Lower leg skin (tissue), 4 donors: ENCODE measurements around the gene TAGLN2. TPM values are rescaled to one million over a fixed set of nuclear protein-coding genes. Genes with fewer than 3 reads are reported as not detected.
"Not testable (repeated sequence)": the region's sequence is repeated elsewhere in the genome, so short reads cannot be mapped to it uniquely, and the experiment has no call there.

ENCODE experiments used
- DNase-seq, 2 donors: peaks; one replicate each; pipeline ENCODE4 v3.0.0-alpha.2; 2019; ENCODE audit warnings: low spot score in 2 of 2
- H3K4me3 ChIP-seq: fragments of 200-600 bp; sonication (generic); 2 replicates; pipeline ENCODE4 v1.5.1; 2017; ENCODE audit warnings: mild to moderate bottlenecking, low read depth; ENCODE audit not compliant: poor library complexity, severe bottlenecking
- POLR2A ChIP-seq, 2 donors: fragments of 450-650 bp; IDR thresholded peaks; one replicate each; pipeline ENCODE4 v1.6.1; 2016 to 2017; ENCODE audit warnings: antibody characterized with exemption in 2 of 2, mild to moderate bottlenecking in 1 of 2, moderate library complexity in 1 of 2
- WGBS, 2 donors: methylation state at CpG; one replicate each; pipeline ENCODE4 v1.1.5; 2018; 5-methylcytosine and 5-hydroxymethylcytosine counted together
- intact Hi-C: fragments of 100-400 bp; cut with DNase I; formaldehyde crosslinking; loops from one replicate; pipeline ENCODE4 v1.15.0; 2023; ENCODE audit warnings: low total_unique reads
- total RNA-seq, 4 donors: library from RNA; depleted of rRNA; stranded (reverse); fragments of >200 nt; gene quantifications; one replicate each; pipeline ENCODE4 v1.1.0, GENCODE V29; 2016
- TF ChIP-seq, protein P1 (sequence below), 3 donors: fragments of 450-650 bp; IDR thresholded peaks; one replicate each; pipeline ENCODE4 v1.5.1; 2016; ENCODE audit warnings: antibody characterized with exemption in 3 of 3, mild to moderate bottlenecking in 3 of 3, moderate library complexity in 2 of 3

TAGLN2 gene
- total RNA-seq, 4 donors from 2014 or later = 244 to 413 (median 306) TPM

DNA sequence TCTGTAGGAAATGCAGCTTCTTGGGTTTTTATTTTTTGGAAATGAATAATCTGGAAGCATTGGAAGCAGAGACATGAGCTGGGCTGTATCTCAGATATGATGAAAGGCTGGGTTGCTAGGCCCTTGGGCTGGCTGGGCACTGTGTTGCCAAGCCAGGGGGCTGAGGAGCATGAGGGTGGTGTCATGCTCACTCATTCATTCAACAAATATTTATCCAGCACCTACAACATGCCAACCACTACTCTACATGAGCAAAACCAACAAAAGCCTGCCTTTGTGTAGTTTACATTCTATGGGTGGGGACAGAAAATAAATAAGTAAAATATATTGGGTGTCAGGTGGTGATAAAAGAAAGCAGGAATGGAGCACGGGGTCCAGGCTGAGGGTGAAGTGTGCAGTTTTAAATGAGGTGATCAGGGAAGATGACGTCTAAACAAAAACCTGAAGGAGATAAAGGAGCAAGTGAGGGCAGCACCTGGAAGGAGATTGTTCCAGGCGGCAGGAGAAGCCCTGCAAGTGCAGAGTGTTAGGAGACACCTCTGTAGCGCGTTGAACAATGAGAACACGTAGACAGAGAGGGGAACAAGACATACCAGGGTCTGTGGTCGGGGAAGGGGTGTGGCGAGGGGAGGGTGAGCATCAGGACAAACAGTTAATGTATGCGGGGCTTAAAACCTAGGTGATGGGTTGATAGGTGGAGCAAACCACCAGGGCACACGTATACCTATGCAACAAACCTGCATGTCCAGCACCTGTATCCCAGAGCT, 10.9 kb downstream of the TAGLN2 start:
- DNase-seq = no peak
- intact Hi-C loops = no loop called here

DNA sequence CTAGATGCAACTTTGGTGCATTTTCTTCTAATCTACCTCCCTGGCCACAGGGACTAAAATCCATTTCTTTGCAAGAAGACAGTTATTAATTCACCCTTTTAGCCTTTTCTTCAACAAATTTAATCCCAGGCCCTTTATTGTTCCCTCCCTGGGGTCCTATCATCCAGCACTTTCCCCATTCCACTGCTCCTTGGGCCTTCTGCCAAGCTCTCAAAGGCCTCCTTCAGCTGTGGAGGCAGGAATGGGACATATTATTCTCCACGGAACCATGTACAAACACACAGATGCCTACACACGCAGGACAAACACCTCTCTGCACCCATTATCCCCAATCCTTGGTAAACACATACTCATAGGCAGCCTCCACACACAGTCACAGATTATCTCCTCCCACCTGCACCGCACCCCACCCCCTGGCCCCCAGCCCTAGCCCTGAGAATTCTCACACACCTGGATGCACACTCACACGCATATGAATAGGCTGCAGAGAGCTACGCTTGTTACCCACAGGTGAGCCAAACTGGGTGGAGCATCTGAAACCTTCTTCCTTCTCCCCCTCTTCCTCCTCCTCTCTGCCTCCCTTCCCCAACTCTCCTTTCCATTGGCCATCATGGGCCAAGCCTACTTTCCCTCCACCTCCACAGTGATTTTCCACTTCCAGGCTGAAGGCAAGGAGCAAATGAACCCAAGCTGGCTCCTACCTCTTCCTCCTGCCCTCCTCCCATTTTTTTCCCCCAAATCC, 11.7 kb downstream of the TAGLN2 start:
- no peak overlapping the region for H3K4me3 ChIP-seq
- TF ChIP-seq, protein P1, sequence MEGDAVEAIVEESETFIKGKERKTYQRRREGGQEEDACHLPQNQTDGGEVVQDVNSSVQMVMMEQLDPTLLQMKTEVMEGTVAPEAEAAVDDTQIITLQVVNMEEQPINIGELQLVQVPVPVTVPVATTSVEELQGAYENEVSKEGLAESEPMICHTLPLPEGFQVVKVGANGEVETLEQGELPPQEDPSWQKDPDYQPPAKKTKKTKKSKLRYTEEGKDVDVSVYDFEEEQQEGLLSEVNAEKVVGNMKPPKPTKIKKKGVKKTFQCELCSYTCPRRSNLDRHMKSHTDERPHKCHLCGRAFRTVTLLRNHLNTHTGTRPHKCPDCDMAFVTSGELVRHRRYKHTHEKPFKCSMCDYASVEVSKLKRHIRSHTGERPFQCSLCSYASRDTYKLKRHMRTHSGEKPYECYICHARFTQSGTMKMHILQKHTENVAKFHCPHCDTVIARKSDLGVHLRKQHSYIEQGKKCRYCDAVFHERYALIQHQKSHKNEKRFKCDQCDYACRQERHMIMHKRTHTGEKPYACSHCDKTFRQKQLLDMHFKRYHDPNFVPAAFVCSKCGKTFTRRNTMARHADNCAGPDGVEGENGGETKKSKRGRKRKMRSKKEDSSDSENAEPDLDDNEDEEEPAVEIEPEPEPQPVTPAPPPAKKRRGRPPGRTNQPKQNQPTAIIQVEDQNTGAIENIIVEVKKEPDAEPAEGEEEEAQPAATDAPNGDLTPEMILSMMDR (IDR thresholded peaks at IDR 0.05) = no peak
- no peak for TF ChIP-seq POLR2A (IDR thresholded peaks at IDR 0.05)
- intact Hi-C loops = no loop called here
- 36 to 54% methylated on average over 5 of the region's 5 CpGs for WGBS, 2 donors
- peak in 1 of 2 donors; percentile 68 for DNase-seq

More for the DNA sequence above, 10.9 kb downstream of the TAGLN2 start:
- no peak overlapping the region for H3K4me3 ChIP-seq
- 64 to 66% methylated on average over 10 of the region's 10 CpGs for WGBS, 2 donors
- TF ChIP-seq POLR2A (IDR thresholded peaks at IDR 0.05) = no peak
- TF ChIP-seq, protein P1 (IDR thresholded peaks at IDR 0.05) = no peak

DNA sequence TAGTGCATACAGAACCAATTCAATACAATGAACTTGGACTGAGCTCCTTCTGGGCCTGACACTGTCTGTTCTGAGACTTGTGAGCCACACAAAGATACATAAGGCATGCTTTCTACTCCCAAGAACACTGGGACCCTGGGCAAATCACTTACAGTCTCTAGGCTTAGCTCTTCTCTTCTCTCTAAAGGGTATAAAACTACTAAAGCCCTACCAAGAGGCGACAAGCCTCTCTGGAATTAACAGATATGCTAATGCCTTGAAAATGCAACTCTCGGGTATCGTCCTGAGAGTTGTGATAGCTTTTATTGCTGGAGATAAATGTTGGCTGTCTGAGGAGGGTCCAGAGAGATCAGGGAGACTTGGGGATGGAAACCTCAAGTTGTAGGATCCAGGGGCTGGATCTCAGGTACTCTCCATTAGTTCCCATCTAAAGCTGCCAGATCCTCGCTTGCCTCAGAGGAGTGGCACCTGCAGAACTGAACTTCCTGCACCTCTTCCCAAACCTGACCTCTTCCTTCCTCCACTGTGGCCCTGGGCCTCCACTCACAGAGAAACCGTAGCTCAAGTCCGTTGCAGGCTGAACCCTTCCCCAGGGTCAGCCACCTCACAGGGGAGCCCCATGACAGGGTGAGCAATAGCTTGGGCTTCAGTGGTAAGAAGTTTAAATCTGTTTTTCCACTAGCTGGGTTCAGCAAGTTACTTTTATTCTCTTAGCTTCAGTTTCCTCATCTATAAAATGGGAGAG, 13.8 kb downstream of the TAGLN2 start:
- DNase-seq = no peak
- 67 to 76% methylated on average over 6 of the region's 6 CpGs for WGBS, 2 donors
- intact Hi-C loops = no loop called here
- no peak overlapping the region for H3K4me3 ChIP-seq
- TF ChIP-seq POLR2A (IDR thresholded peaks at IDR 0.05) = no peak
- TF ChIP-seq, protein P1 (IDR thresholded peaks at IDR 0.05) = no peak

DNA sequence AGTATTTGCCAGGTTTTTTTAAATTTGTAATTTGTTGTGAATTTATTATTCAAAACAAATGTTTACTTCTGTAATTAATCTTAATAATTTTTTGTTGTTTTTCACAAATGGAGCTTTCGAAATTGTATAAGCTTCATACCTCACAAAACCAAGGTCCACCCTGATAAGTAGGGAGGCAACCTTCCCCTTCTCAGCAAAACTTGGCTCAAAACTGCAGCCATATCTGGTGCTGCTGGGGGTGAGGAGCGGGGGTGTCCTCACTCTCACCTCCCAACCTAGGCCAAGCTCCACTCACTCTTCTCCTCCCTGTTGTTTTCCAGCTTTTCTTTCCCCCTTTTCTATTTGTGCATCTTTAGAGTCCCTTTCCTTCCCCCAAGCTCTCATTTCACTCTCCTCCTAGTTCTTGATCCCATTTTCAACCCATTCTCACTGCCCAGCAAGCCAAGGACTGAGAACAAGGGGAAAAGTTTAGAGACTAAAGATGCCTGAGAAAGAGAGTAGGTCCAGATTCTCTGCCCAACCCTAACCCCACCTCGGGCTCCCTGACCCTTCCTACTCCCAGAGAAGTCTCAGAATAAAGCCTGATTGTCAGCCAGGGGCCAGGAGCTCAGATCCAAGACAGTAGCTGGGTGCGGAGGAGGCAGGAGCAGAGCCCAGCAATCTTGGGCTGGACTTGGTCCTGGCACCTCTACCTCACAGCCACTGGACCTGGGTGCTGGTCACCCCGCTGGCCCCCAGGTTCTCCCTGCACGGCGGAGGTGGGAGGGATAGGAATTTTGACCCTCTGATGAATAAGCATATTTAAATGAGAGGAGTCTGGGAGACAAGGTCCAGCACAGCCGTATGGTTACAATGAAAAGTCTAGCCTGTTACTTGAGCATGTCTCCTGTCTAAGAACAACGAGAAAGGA, 17.0 kb downstream of the TAGLN2 start:
- no peak overlapping the region for H3K4me3 ChIP-seq
- WGBS, 2 donors = 88% methylated on average over 8 to 9 of the region's 9 CpGs
- peak in 1 of 2 donors; percentile 21 for DNase-seq
- intact Hi-C loops = no loop called here
- TF ChIP-seq, protein P1 (IDR thresholded peaks at IDR 0.05) = no peak
- TF ChIP-seq POLR2A (IDR thresholded peaks at IDR 0.05) = no peak

DNA sequence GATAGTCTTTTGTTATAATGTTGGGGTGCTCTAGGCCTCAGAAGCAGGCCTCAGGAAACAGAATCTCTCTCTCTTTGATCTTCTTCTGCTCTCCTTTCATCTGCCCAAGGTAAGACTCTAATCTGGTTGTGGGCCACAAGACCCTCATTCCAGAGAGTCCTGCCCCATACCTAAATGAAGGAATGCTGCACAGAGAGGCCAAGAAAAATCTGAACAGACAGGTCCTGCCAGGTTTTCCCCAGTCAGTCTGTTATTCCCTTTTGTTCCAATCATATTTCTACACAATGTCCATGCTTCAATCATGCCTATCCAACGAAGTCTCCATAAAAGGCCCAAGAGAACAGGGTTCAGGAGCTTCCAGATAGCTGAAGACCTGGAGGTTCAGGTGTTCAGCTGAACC, 18.3 kb downstream of the TAGLN2 start:
- no peak for TF ChIP-seq POLR2A (IDR thresholded peaks at IDR 0.05)
- TF ChIP-seq, protein P1 (IDR thresholded peaks at IDR 0.05) = no peak
- intact Hi-C loops = no loop called here
- DNase-seq = no peak
- H3K4me3 ChIP-seq = no peak overlapping the region
- WGBS, 2 donors = 39 to 48% methylated on average over 1 of the region's 1 CpG

DNA sequence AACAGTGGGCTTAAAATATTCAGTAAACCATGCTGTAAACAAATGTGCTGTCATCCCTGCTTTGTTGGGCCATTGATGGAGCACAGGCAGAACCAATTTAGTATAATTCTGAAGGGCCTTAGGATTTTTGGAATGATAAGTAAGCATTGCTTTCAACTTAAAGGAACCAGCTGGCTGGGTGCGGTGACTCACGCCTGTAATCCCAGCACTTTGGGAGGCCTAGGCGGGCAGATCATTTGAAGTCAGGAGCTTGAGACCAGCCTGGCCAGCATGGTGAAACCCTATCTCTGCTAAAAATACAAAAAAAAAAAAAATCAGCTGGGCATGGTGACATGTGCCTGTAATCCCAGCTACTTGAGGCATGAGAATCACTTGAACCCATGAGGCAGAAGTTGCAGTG, 21.3 kb downstream of the TAGLN2 start:
- H3K4me3 ChIP-seq, intact Hi-C loops: not testable (repeated sequence)
- WGBS, 2 donors = 64 to 81% methylated on average over 3 of the region's 3 CpGs

More for the DNA sequence above, 21.3 kb downstream of the TAGLN2 start:
- not testable (repeated sequence) for DNase-seq
